HG02970 (cell line): ENCODE data around the gene CPT1A.
"Not testable (repeated sequence)": the region's sequence is repeated elsewhere in the genome, so short reads cannot be mapped to it uniquely, and the experiment has no call there.

Experiments
- ATAC-seq: cut with Tn5 transposase; IDR thresholded peaks from one replicate; pipeline ENCODE4 v1.9.1; 2021; ENCODE audit warnings: mild to moderate bottlenecking, moderate library complexity, moderate number of reproducible peaks; ENCODE audit not compliant: unreplicated experiment, low FRiP score

CPT1A gene

GRCh38 chr11:68841718-68842426 lies at the start of gene CPT1A:
Gene CPT1A, minus strand, starts transcription at chr11:68841916. Its CDS starts 26,442 bp downstream, at chr11:68815474.
- ATAC-seq, result no peak

GRCh38 chr11:68890490-68891231 lies 48.9 kb upstream of the CPT1A start:
- ATAC-seq, result no peak

GRCh38 chr11:68889948-68890446 lies 48.3 kb upstream of the CPT1A start:
- no peak for ATAC-seq

- not testable (repeated sequence) for ATAC-seq
Measured at GRCh38 chr11:68884827-68885226, 43.1 kb upstream of the CPT1A start.

GRCh38 chr11:68882391-68882790 lies 40.7 kb upstream of the CPT1A start:
- no peak for ATAC-seq

GRCh38 chr11:68881320-68881719 lies 39.6 kb upstream of the CPT1A start:
- no peak for ATAC-seq

GRCh38 chr11:68880851-68881250 lies 39.1 kb upstream of the CPT1A start:
- no peak for ATAC-seq

- ATAC-seq, result no peak
Measured at GRCh38 chr11:68878022-68878421, 36.3 kb upstream of the CPT1A start.

- no peak for ATAC-seq
Measured at GRCh38 chr11:68872216-68873003, 30.7 kb upstream of the CPT1A start.

GRCh38 chr11:68870470-68870869 lies 28.8 kb upstream of the CPT1A start:
- no peak for ATAC-seq

- no peak for ATAC-seq
Measured at GRCh38 chr11:68868221-68868835, 26.6 kb upstream of the CPT1A start.

GRCh38 chr11:68867066-68867465 lies 25.4 kb upstream of the CPT1A start:
- no peak for ATAC-seq

GRCh38 chr11:68865241-68865640 lies 23.5 kb upstream of the CPT1A start:
- ATAC-seq, result no peak

- no peak for ATAC-seq
Measured at GRCh38 chr11:68863553-68864265, 22.0 kb upstream of the CPT1A start.

- ATAC-seq, result no peak
Measured at GRCh38 chr11:68862421-68862820, 20.7 kb upstream of the CPT1A start.

GRCh38 chr11:68859123-68859522 lies 17.4 kb upstream of the CPT1A start:
- no peak for ATAC-seq

GRCh38 chr11:68857037-68857586 lies 15.4 kb upstream of the CPT1A start:
- ATAC-seq, result no peak

GRCh38 chr11:68856425-68857030 lies 14.8 kb upstream of the CPT1A start:
- not testable (repeated sequence) for ATAC-seq
